T47D (cell line): Measurements from ENCODE around the gene ZBTB42.
A peak's percentile ranks its signal among the peaks of the same experiment; 100 is the strongest.

Source experiments
- DNase-seq, 2 experiments: peaks; one replicate each; pipeline versions ENCODE4 v3.0.0 to v3.0.0-alpha.2; 2011 to 2012; ENCODE audit warnings: low read depth in 1 of 2, low spot score in 1 of 2
- JUND ChIP-seq: IDR thresholded peaks from 2 replicates; pipeline ENCODE4 v1.6.1; 2012; ENCODE audit warnings: low read depth
- in situ Hi-C: cut with HindIII; loops from 2 replicates; pipeline ENCODE4 v1.10.0; 2016; ENCODE audit warnings: low sequenced_read_pairs, low pct_unique_long_range_greater_than_20kb

The ZBTB42 gene

GRCh38 chr14:104843442-104844305, 42.8 kb downstream of the ZBTB42 start:
- DNase-seq = peak; percentile 74 to 80
- no peak for TF ChIP-seq JUND
- in situ Hi-C loops = no loop called here

GRCh38 chr14:104844306-104845032, 43.6 kb downstream of the ZBTB42 start:
- no peak for TF ChIP-seq JUND
- in situ Hi-C loops = no loop called here

GRCh38 chr14:104845033-104845666, 44.2 kb downstream of the ZBTB42 start:
- no peak for TF ChIP-seq JUND
- no peak for DNase-seq
- in situ Hi-C loops = no loop called here

More at GRCh38 chr14:104844306-104845032, 43.6 kb downstream of the ZBTB42 start:
- DNase-seq = peak in 1 of 2 experiments; percentile 57

- DNase-seq = no peak
- TF ChIP-seq JUND = no peak
- in situ Hi-C loops = no loop called here
Observed at GRCh38 chr14:104845834-104846441, 45.0 kb downstream of the ZBTB42 start.

- no peak for TF ChIP-seq JUND
- no peak for DNase-seq
- in situ Hi-C loops = no loop called here
Observed at GRCh38 chr14:104852280-104852663, 51.4 kb downstream of the ZBTB42 start.
